Measurements from ENCODE around the gene PGM1.

Gene PGM1

GRCh38 chr1:63600248-63600647 lies 7.0 kb downstream of the PGM1 start:
- DNase-seq (ENCODE audit: low read depth in 2 of 3, low spot score in 2 of 3), result no peak

GRCh38 chr1:63601061-63601460 lies 7.8 kb downstream of the PGM1 start:
- DNase-seq (ENCODE audit: low read depth in 2 of 3, low spot score in 2 of 3), result no peak

- no peak for DNase-seq (ENCODE audit: low read depth in 2 of 3, low spot score in 2 of 3)
These were observed 8.3 kb downstream of the PGM1 start for GRCh38 chr1:63601463-63601862.

- DNase-seq (ENCODE audit: low read depth in 2 of 3, low spot score in 2 of 3), result no peak
These were observed 8.7 kb downstream of the PGM1 start for GRCh38 chr1:63601912-63602311.

- DNase-seq (ENCODE audit: low read depth in 2 of 3, low spot score in 2 of 3), result no peak
These were observed 9.4 kb downstream of the PGM1 start for GRCh38 chr1:63602629-63603028.

- no peak for DNase-seq (ENCODE audit: low read depth in 2 of 3, low spot score in 2 of 3)
These were observed 10.6 kb downstream of the PGM1 start for GRCh38 chr1:63603810-63604209.

- no peak for DNase-seq (ENCODE audit: low read depth in 2 of 3, low spot score in 2 of 3)
These were observed 14.1 kb downstream of the PGM1 start for GRCh38 chr1:63607322-63607721.

- DNase-seq (ENCODE audit: low read depth in 2 of 3, low spot score in 2 of 3), result no peak
These were observed 18.0 kb downstream of the PGM1 start for GRCh38 chr1:63611231-63611630.

GRCh38 chr1:63612564-63612963 lies 19.4 kb downstream of the PGM1 start:
- DNase-seq (ENCODE audit: low read depth in 2 of 3, low spot score in 2 of 3), result no peak

- no peak for DNase-seq (ENCODE audit: low read depth in 2 of 3, low spot score in 2 of 3)
These were observed 19.8 kb downstream of the PGM1 start for GRCh38 chr1:63612971-63613370.

GRCh38 chr1:63615768-63616420 lies 22.7 kb downstream of the PGM1 start:
- DNase-seq (ENCODE audit: low read depth in 2 of 3, low spot score in 2 of 3), result peak in 1 of 3 experiments; percentile 57

- no peak for DNase-seq (ENCODE audit: low read depth in 2 of 3, low spot score in 2 of 3)
These were observed 24.2 kb downstream of the PGM1 start for GRCh38 chr1:63617450-63617849.

- DNase-seq (ENCODE audit: low read depth in 2 of 3, low spot score in 2 of 3), result no peak
These were observed 24.8 kb downstream of the PGM1 start for GRCh38 chr1:63618011-63618410.

- no peak for DNase-seq (ENCODE audit: low read depth in 2 of 3, low spot score in 2 of 3)
These were observed 26.3 kb downstream of the PGM1 start for GRCh38 chr1:63619558-63619957.

- DNase-seq (ENCODE audit: low read depth in 2 of 3, low spot score in 2 of 3), result no peak
These were observed 27.5 kb downstream of the PGM1 start for GRCh38 chr1:63620671-63621070.

GRCh38 chr1:63621075-63621474 lies 27.9 kb downstream of the PGM1 start:
- no peak for DNase-seq (ENCODE audit: low read depth in 2 of 3, low spot score in 2 of 3)

GRCh38 chr1:63621698-63622097 lies 28.5 kb downstream of the PGM1 start:
- DNase-seq (ENCODE audit: low read depth in 2 of 3, low spot score in 2 of 3), result no peak

- DNase-seq (ENCODE audit: low read depth in 2 of 3, low spot score in 2 of 3), result no peak
These were observed 29.8 kb downstream of the PGM1 start for GRCh38 chr1:63622849-63623566.

- DNase-seq (ENCODE audit: low read depth in 2 of 3, low spot score in 2 of 3), result no peak
These were observed 30.7 kb downstream of the PGM1 start for GRCh38 chr1:63623952-63624351.

GRCh38 chr1:63624911-63625310 lies 31.7 kb downstream of the PGM1 start:
- DNase-seq (ENCODE audit: low read depth in 2 of 3, low spot score in 2 of 3), result no peak

GRCh38 chr1:63626222-63626621 lies 33.0 kb downstream of the PGM1 start:
- no peak for DNase-seq (ENCODE audit: low read depth in 2 of 3, low spot score in 2 of 3)

GRCh38 chr1:63628607-63629006 lies 35.4 kb downstream of the PGM1 start:
- DNase-seq (ENCODE audit: low read depth in 2 of 3, low spot score in 2 of 3), result no peak

GRCh38 chr1:63630238-63630637 lies 37.0 kb downstream of the PGM1 start:
- DNase-seq (ENCODE audit: low read depth in 2 of 3, low spot score in 2 of 3), result no peak

Measured in activated CD8-positive, alpha-beta memory T cell treated with anti-CD3 and anti-CD28 coated beads for 48 hours (primary cell).